ENCODE results near the gene MYO6.

MYO6 gene

DNA sequence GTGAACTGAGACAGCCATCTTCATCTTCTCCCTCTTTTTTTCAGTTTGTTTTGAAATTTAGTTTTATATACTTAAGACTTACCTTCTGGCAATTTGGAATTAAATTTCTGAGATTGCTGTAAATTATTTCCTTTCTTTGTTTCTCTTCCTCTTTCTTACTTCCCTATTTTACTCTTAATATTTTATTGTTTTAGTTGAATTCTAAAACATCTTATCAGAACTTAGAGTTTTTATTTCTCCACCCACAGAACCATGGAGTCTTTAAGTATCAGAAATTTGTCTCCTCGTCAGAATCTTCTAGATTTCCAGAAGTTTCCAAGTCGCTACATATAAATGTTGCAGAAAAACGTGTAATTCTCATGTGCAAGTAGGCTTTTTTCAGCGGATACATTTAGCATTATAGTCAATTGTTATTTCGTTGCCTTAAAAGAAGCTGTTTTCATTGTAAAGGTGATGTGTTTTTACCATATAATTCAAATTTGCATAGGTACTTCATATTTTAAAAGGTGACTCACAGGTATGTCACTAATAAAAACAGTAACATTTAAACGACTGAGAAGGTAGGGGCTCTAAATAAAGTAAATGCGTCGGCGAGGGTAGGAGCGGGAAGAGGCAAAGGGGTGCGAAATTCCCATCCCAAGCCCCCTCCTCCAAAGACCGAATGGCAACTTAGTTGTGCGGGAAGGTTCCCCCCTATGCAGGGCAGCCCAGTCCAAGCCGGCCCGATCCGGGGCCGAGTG lies 866 bp upstream of the MYO6 start:
- ATAC-seq (replicated peaks) = no peak
- Mint-ChIP-seq H3K4me3 (peak overlapping the region; percentile 94 to 95), H3K27ac (peak overlapping the region; percentile 94 to 97), H3K9me3 (no peaks in the 10 kb centered on the region), H3K4me1 (ENCODE audit: low read depth in 2 of 2) (peaks cover 7 to 15% of the 10 kb centered on the region in 2 donors), H3K36me3 (ENCODE audit: insufficient read depth) (peaks cover 8% of the 10 kb centered on the region), H3K27me3 (peaks cover 7 to 11% of the 10 kb centered on the region in 2 donors)
- no peak for DNase-seq

DNA sequence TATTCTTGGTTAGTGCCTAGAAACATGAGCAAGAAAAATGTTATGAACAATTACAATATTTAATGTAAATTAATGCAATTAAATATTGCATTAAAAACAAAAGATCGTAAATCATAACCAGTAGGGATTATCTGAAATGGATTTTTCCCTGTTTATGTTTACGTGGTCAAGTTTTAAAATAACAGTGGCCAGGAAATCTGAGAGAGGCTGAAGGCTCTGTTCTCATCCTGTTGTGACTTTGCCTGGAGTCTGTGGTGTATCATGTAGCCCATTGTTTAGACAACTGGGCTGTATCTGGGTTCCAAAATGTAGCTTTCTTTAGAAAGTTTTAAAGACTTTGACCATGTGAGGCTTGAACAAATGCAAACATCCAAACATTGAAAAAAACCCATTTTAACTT lies 2.4 kb downstream of the MYO6 start:
- DNase-seq = no peak
- no peak overlapping the region for H3K27ac Mint-ChIP-seq
- H3K4me3 Mint-ChIP-seq = no peak overlapping the region

DNA sequence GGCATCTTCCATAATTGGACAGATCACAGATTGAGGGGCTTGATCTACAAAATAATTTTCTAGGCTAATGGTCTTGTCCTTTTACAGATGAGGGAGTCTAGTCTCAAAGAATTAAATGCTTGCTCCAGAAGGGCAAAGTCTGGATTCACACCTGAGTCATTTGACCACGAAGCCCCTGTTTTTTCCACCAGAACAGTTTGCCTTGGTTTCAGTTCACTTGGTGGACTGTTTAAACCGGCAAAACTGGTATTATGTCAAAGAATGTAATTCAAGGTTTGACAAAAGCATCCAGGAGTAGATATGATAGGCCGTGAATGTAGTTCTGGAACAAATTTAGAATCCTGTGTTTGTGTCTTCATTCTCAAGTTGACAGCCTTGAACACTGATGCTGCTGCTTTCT lies 3.3 kb downstream of the MYO6 start:
- ATAC-seq (replicated peaks) (no peak), DNase-seq (no peak)
- Mint-ChIP-seq H3K4me1 (ENCODE audit: low read depth in 2 of 2) (peaks cover 12 to 19% of the 10 kb centered on the region in 2 donors), H3K4me3 (no peak overlapping the region), H3K36me3 (ENCODE audit: insufficient read depth) (peaks cover 11% of the 10 kb centered on the region), H3K27me3 (no peaks in the 10 kb centered on the region), H3K9me3 (no peaks in the 10 kb centered on the region), H3K27ac (no peak overlapping the region)

More for the DNA sequence above, 2.4 kb downstream of the MYO6 start:
- H3K9me3 Mint-ChIP-seq = no peaks in the 10 kb centered on the region
- no peak for ATAC-seq (replicated peaks)
- peaks cover 12 to 19% of the 10 kb centered on the region in 2 donors for H3K4me1 Mint-ChIP-seq (ENCODE audit: low read depth in 2 of 2)
- peaks cover 11% of the 10 kb centered on the region for H3K36me3 Mint-ChIP-seq (ENCODE audit: insufficient read depth)
- peaks cover under 1 to 2% of the 10 kb centered on the region in 2 donors for H3K27me3 Mint-ChIP-seq

DNA sequence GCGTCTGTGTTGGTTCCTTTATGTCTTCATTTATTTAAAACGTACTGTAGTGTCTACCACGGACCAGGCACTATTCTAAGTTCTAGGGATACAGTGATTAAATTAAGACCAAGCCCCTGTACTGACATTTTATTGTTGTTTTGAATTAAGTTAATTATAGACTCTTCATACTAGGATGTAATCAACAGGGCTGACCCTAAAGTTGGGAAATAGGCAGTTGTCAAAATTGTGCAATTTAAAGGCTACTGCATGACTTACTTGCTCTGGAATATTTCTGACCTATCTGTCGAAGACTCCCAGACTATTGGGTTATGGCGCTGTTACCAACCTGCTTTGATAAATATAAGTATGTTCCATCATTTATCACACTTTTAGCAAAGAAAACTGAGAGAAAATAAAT lies 6.7 kb downstream of the MYO6 start:
- no peaks in the 10 kb centered on the region for H3K9me3 Mint-ChIP-seq
- no peak overlapping the region for H3K4me3 Mint-ChIP-seq
- peaks cover 3% of the 10 kb centered on the region for H3K36me3 Mint-ChIP-seq (ENCODE audit: insufficient read depth)
- no peaks in the 10 kb centered on the region for H3K27me3 Mint-ChIP-seq
- H3K27ac Mint-ChIP-seq = no peak overlapping the region
- DNase-seq (no peak), ATAC-seq (replicated peaks) (no peak)
- peaks cover 9 to 23% of the 10 kb centered on the region in 2 donors for H3K4me1 Mint-ChIP-seq (ENCODE audit: low read depth in 2 of 2)

DNA sequence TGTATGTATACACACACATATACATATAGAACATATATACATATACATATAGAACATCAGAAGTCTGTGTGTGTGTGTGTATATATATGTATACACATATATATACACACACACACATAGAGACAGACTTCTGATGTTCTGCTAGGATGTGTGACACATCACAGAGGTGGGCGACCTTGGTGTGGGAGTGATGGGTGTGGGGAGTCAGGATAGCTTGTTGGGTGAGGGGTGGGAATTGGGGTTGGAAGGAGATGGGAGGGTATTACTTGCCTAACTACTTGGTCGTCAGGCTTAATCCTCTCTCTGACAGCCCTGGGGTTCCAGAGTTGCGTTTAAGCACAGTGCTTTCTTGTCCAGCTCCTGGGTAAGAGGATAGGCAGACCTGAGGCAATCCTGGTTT lies 8.3 kb downstream of the MYO6 start:
- DNase-seq (no peak), ATAC-seq (replicated peaks) (no peak)
- no peaks in the 10 kb centered on the region for H3K27me3 Mint-ChIP-seq
- H3K36me3 Mint-ChIP-seq (ENCODE audit: insufficient read depth) = peaks cover 3% of the 10 kb centered on the region
- no peak overlapping the region for H3K27ac Mint-ChIP-seq
- peaks cover 12 to 20% of the 10 kb centered on the region in 2 donors for H3K4me1 Mint-ChIP-seq (ENCODE audit: low read depth in 2 of 2)
- no peak overlapping the region for H3K4me3 Mint-ChIP-seq
- no peaks in the 10 kb centered on the region for H3K9me3 Mint-ChIP-seq

DNA sequence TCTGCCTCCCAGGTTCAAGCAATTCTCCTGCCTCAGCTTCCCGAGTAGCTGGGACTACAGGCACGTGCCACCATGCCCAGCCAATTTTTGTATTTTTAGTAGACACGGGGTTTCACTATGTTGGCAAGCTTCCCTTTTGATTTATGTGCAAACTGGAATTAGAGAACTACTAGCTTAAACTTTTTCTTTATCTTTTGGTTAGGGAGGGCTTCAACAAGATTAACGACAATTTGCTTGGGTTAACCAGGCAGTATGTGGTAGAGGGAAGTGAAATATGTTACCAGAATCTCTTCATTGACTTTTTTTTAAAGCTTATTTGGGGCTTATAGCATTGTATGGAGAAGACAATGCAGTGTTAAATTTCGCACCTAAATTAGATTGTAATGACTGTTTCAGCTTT lies 9.0 kb downstream of the MYO6 start:
- peaks cover 3% of the 10 kb centered on the region for H3K36me3 Mint-ChIP-seq (ENCODE audit: insufficient read depth)
- H3K4me1 Mint-ChIP-seq (ENCODE audit: low read depth in 2 of 2) = peaks cover 12 to 17% of the 10 kb centered on the region in 2 donors
- no peak overlapping the region for H3K27ac Mint-ChIP-seq
- H3K9me3 Mint-ChIP-seq = no peaks in the 10 kb centered on the region
- ATAC-seq (replicated peaks) = no peak
- no peaks in the 10 kb centered on the region for H3K27me3 Mint-ChIP-seq
- DNase-seq = no peak
- H3K4me3 Mint-ChIP-seq = no peak overlapping the region

DNA sequence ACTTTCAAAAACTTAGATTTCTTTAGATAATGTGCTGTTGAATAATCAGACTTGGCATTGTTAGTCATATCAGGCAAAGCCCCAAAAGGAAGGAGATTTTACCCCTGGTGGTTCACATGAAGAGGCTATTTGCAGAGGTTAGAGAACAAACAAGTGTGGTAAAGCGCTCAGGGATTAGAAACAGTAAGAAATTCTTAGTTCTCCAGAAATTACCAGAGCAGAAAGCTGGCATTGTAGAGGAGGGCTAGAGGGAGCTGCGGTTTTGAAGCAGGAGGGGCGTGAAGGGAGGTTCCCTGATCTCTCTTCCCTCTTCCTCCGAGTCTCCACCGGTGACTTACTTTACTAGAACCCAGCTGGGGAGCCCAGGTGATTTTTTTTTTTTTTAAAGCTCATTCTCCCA lies 10.2 kb downstream of the MYO6 start:
- ATAC-seq (replicated peaks) = no peak
- Mint-ChIP-seq H3K4me3 (no peak overlapping the region), H3K27ac (no peak overlapping the region), H3K27me3 (no peaks in the 10 kb centered on the region), H3K4me1 (ENCODE audit: low read depth in 2 of 2) (peaks cover 12 to 17% of the 10 kb centered on the region in 2 donors), H3K9me3 (no peaks in the 10 kb centered on the region), H3K36me3 (ENCODE audit: insufficient read depth) (peaks cover 3% of the 10 kb centered on the region)
- no peak for DNase-seq

DNA sequence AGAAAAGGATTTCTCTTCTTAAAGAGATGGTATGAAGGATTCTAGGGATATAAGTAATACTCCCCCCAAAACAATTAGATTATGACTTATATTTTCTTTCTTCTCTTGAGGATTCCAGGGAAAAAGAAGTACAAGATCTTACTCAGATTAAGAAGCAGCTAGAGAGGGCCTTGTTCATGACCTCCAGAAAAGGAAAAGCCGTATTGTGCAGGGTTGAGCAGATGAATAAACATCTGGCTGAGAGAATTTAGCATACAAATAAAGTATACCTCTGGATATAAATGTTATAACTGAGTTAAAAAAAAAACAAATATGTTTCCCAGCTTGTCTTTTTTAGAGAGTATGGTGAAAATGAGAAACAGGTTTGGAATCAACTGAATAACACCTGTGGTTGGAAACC lies 11.3 kb downstream of the MYO6 start:
- ATAC-seq (replicated peaks) (no peak), DNase-seq (no peak)
- H3K27me3 Mint-ChIP-seq = no peaks in the 10 kb centered on the region
- peaks cover 7% of the 10 kb centered on the region for H3K36me3 Mint-ChIP-seq (ENCODE audit: insufficient read depth)
- peaks cover 10 to 14% of the 10 kb centered on the region in 2 donors for H3K4me1 Mint-ChIP-seq (ENCODE audit: low read depth in 2 of 2)
- no peaks in the 10 kb centered on the region for H3K9me3 Mint-ChIP-seq
- no peak overlapping the region for H3K27ac Mint-ChIP-seq
- H3K4me3 Mint-ChIP-seq = no peak overlapping the region

DNA sequence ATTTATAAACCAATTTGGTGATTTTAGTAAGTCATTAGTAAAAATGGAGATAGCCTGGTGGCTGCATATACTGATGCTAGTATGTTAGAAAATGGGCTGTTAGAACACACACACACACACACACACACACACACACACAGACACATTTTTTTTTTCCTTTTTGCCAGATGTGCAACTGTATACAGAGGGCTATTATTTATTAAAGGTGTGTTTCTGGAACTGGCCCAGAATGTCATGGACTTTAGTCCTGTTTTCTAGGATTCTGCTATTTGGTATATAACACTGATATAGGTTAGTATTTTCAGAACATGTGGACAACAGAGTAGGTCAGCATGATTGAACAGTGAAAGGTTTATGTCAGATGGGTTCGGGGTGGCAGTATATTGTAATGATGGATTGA lies 12.4 kb downstream of the MYO6 start:
- Mint-ChIP-seq H3K4me1 (ENCODE audit: low read depth in 2 of 2) (peaks cover 7 to 13% of the 10 kb centered on the region in 2 donors), H3K36me3 (ENCODE audit: insufficient read depth) (peaks cover 4% of the 10 kb centered on the region), H3K9me3 (no peaks in the 10 kb centered on the region), H3K27ac (no peak overlapping the region), H3K4me3 (no peak overlapping the region), H3K27me3 (no peaks in the 10 kb centered on the region)
- DNase-seq (no peak), ATAC-seq (replicated peaks) (no peak)

DNA sequence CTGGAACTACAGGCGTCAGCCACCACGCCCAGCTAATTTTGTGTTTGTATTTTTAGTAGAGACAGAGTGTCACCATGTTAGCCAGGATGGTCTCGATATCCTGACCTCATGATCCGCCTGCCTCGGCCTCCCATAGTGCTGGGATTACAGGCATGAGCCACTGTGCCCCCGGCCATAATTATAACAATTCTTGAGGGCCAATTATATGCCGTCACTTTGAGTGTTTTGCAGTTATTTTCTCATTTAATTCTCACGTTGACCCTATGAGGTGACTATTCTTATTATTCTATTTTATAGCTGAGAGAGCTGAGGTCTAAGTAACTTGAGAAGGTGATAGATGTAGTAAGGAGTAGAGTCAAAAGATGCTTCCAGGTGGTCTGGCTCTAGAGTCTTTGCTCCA lies 13.0 kb downstream of the MYO6 start:
- Mint-ChIP-seq H3K27ac (no peak overlapping the region), H3K4me3 (no peak overlapping the region), H3K4me1 (ENCODE audit: low read depth in 2 of 2) (peaks cover 7 to 13% of the 10 kb centered on the region in 2 donors), H3K36me3 (ENCODE audit: insufficient read depth) (peaks cover 4% of the 10 kb centered on the region), H3K27me3 (no peaks in the 10 kb centered on the region), H3K9me3 (no peaks in the 10 kb centered on the region)
- ATAC-seq (replicated peaks) (no peak), DNase-seq (no peak)

DNA sequence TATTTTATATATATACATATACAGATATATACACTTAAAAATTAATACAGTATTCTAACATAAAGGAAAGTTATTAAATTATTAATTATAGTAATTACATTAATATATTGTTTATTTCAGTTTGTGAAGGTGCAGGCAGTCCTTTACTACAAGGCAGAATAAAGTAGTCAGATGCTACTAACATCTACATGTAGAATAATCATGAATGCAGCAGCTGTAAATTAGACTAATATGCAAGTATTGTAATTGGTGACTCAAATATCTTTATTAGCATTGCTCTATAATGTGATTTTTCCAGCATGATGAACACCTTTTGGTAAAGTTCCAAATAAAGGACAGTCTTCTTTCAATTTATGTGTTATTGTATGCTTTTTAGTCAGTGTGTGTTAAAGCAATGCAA lies 17.3 kb downstream of the MYO6 start:
- Mint-ChIP-seq H3K4me1 (ENCODE audit: low read depth in 2 of 2) (peaks cover 0 to 8% of the 10 kb centered on the region in 2 donors), H3K4me3 (no peak overlapping the region), H3K9me3 (no peaks in the 10 kb centered on the region), H3K27ac (no peak overlapping the region), H3K36me3 (ENCODE audit: insufficient read depth) (peaks cover 4% of the 10 kb centered on the region), H3K27me3 (no peaks in the 10 kb centered on the region)
- DNase-seq (no peak), ATAC-seq (replicated peaks) (no peak)

DNA sequence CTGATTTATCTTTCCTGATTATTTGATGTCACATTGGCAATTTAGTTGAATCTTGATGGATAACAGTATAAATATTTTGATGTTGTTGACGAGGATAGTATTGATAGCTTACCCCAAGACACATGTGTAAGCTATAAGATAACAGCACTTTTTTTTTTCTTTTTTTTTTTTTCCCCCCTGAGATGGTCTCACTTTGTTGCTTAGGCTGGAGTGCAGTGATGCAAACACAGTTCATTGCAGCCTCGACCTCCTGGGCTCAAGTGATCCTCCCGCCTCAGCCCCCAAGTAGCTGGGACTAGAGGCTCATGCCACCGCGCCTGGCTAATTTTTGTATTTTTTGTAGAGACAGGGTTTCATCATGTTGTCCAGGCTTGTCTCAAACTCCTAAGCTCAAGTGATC lies 21.8 kb downstream of the MYO6 start:
- no peaks in the 10 kb centered on the region for H3K27me3 Mint-ChIP-seq
- no peaks in the 10 kb centered on the region for H3K9me3 Mint-ChIP-seq
- H3K27ac Mint-ChIP-seq = no peak overlapping the region
- H3K36me3 Mint-ChIP-seq (ENCODE audit: insufficient read depth) = no peaks in the 10 kb centered on the region
- DNase-seq (no peak), ATAC-seq (replicated peaks) (no peak)
- H3K4me3 Mint-ChIP-seq = no peak overlapping the region
- H3K4me1 Mint-ChIP-seq (ENCODE audit: low read depth in 2 of 2) = peaks cover 5 to 12% of the 10 kb centered on the region in 2 donors

DNA sequence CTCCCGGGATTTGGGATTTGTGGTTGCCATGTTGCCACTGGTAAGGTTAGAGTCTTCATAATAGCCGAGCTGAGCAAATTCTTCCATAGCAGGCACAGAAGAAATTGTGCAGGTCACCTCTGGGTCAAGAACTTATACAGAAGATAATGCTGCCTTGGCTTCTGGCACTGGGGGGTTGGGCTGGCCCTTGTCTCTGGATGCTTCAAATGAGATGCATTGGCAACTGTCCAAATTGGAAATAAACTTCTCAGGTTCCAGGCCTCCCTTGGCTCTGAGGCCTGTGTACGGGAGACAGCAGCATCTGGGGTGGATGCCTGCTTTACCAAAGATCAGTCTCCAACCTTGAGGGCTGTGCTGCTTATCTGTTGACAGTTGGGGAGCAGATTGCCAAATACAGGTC lies 26.2 kb downstream of the MYO6 start:
- no peak for DNase-seq
- Mint-ChIP-seq H3K27me3 (no peaks in the 10 kb centered on the region), H3K36me3 (ENCODE audit: insufficient read depth) (no peaks in the 10 kb centered on the region), H3K4me1 (ENCODE audit: low read depth in 2 of 2) (peaks cover 5 to 8% of the 10 kb centered on the region in 2 donors), H3K4me3 (no peak overlapping the region), H3K27ac (no peak overlapping the region), H3K9me3 (no peaks in the 10 kb centered on the region)
- ATAC-seq (replicated peaks) = no peak

DNA sequence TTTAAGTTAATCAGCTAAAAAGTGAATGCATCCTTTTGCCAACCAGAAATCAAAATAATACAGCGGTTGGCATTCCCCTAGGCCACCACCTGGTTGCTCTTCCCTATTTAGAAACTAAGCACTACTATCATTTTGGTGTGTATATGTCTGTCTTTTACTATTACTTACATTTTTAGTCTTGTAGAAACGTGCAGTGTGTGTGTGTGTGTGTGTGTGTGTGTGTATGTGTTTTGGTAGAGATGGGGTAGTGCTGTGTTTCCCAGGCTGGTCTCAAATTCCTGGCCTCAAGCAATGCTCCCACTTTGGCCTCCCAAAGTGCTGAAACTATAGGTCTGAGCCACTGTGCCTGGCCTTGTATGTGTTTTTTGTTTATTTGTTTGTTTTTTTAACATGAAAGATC lies 27.4 kb downstream of the MYO6 start:
- H3K27me3 Mint-ChIP-seq = no peaks in the 10 kb centered on the region
- H3K4me1 Mint-ChIP-seq (ENCODE audit: low read depth in 2 of 2) = peaks cover 8 to 15% of the 10 kb centered on the region in 2 donors
- H3K4me3 Mint-ChIP-seq = no peak overlapping the region
- ATAC-seq (replicated peaks) (no peak), DNase-seq (no peak)
- peak overlapping the region in 1 of 2 donors; percentile 29 for H3K27ac Mint-ChIP-seq
- no peaks in the 10 kb centered on the region for H3K36me3 Mint-ChIP-seq (ENCODE audit: insufficient read depth)
- no peaks in the 10 kb centered on the region for H3K9me3 Mint-ChIP-seq

All from effector memory CD8-positive, alpha-beta T cell (primary cell).